ENCODE measurements around the gene RNF149. TPM values are rescaled to one million over a fixed set of nuclear protein-coding genes. Genes with fewer than 3 reads are reported as not detected.
"Not testable (repeated sequence)": the region's sequence is repeated elsewhere in the genome, so short reads cannot be mapped to it uniquely, and the experiment has no call there.

Gene RNF149
- total RNA-seq, 2 experiments from 2014 or later, result 48.7 to 53.2 TPM

DNA sequence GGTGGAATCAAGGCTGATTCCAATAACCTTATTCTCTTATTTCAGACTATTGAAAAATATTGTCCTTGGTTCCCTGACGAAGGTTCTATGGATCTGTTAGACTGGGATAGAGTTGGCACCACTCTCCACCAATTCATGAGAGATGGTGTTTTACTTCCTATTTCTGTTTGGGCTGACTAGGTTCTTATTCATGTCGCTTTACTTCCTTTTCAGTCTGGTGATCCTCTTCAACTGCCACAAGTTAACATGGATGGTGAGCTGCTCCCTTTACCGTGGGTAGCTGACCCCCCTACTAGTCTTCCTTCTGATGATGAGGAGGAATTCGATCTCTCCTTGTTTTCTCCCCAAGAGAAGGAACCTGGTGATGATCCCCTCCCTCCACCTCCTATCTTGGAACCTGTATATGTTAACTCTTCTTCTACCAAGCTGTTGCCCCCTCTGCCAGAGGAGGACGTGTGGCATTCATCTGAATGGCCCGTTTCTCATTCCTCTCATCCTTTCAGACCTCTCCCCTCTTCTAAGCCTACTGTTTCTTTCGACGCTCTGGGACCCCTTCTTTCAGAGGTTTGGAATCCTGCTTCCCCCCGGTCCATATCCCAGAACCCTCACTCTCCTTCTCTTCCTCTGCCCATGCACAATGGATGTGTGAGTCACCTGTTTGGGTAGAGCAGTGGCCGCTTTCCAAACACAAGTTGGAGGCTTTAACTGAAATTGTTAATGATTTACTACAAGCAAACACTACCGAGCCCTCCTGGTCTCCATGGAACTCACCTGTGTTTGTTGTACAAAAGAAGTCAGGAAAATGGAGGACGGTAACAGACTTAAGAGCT is 69.4 kb downstream of the RNF149 start:
- CTCF ChIA-PET, result interaction anchor here (0.9 to 2.7 kb wide), 4 partner anchors 9 to 20 kb away, joined by 3 to 23 read pairs (median 6); no protein-coding TSS in a partner anchor
- POLR2A ChIA-PET, result interaction anchor here (0.6 kb wide), 1 partner anchor 175 kb away, joined by 3 read pairs; no protein-coding TSS in a partner anchor
- DNase-seq (no peak), ATAC-seq (no peak)
- Mint-ChIP-seq H3K36me3 (ENCODE audit: low read depth) (no peaks in the 10 kb centered on the region), H3K27ac (no peak overlapping the region), H3K4me1 (ENCODE audit: low read depth) (peaks cover 3% of the 10 kb centered on the region), H3K4me3 (no peak overlapping the region), H3K9me3 (no peaks in the 10 kb centered on the region), H3K27me3 (no peaks in the 10 kb centered on the region)
- TF ChIP-seq, protein P1, sequence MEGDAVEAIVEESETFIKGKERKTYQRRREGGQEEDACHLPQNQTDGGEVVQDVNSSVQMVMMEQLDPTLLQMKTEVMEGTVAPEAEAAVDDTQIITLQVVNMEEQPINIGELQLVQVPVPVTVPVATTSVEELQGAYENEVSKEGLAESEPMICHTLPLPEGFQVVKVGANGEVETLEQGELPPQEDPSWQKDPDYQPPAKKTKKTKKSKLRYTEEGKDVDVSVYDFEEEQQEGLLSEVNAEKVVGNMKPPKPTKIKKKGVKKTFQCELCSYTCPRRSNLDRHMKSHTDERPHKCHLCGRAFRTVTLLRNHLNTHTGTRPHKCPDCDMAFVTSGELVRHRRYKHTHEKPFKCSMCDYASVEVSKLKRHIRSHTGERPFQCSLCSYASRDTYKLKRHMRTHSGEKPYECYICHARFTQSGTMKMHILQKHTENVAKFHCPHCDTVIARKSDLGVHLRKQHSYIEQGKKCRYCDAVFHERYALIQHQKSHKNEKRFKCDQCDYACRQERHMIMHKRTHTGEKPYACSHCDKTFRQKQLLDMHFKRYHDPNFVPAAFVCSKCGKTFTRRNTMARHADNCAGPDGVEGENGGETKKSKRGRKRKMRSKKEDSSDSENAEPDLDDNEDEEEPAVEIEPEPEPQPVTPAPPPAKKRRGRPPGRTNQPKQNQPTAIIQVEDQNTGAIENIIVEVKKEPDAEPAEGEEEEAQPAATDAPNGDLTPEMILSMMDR (IDR thresholded peaks at IDR 0.05), result no peak
- intact Hi-C loops (cut with micrococcal nuclease), result no loop called here

- CTCF ChIA-PET; H3K4me1 Mint-ChIP-seq (ENCODE audit: low read depth); H3K36me3 Mint-ChIP-seq (ENCODE audit: low read depth); ATAC-seq; H3K9me3 Mint-ChIP-seq; intact Hi-C loops (cut with micrococcal nuclease); H3K27ac Mint-ChIP-seq; DNase-seq; H3K4me3 Mint-ChIP-seq; H3K27me3 Mint-ChIP-seq: not testable (repeated sequence)
- POLR2A ChIA-PET, result interaction anchor here (1.2 kb wide), 1 partner anchor 11 kb away, joined by 4 read pairs; no protein-coding TSS in a partner anchor
These were observed 70.6 kb downstream of the RNF149 start for GRCh38 chr2:101237944-101238343.

- ATAC-seq; intact Hi-C loops (cut with micrococcal nuclease); H3K27ac Mint-ChIP-seq; POLR2A ChIA-PET; H3K36me3 Mint-ChIP-seq (ENCODE audit: low read depth); H3K4me1 Mint-ChIP-seq (ENCODE audit: low read depth); H3K27me3 Mint-ChIP-seq; DNase-seq; H3K4me3 Mint-ChIP-seq; H3K9me3 Mint-ChIP-seq: not testable (repeated sequence)
- CTCF ChIA-PET, result interaction anchor here (0.9 kb wide), 1 partner anchor 17 kb away, joined by 3 read pairs; the partner anchor contains the start of gene CNOT11
These were observed 72.5 kb downstream of the RNF149 start for GRCh38 chr2:101235956-101236355.

DNA sequence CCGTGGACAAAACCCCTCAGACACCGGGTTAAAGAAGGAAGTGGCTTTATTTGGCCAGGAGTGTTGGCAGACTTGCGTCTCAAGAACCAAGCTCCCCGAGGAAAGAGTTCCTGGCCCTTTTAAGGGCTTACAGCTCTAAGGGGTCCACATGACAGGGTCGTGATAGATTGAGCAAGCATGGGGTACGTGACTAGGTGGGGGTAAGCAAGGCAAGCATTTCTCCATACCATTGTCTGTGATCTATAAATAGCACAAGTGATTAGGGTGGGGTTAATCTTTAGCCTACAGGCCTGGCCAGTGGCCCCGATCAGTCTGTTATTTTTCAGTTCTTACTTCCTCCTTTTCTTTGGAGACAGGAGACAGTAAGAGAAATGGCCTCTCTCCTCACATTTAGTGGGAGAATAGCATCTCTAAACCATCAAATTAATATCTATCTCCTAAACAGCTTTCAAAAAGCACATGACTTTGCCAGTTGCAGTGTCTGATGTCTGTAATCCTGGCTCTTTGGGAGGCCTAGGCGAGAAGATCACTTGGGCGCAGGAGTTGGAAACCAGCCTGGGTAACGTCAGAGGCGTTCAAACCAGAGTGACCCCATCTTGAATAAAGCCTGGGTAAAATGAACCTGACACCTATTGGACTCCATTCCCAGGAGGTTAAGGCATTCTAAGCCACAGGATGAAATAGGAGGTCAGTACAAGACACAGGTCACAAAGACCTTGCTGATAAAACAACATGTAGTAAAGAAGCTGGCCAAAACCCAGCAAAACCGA is 74.1 kb downstream of the RNF149 start:
- no peak for DNase-seq
- H3K27me3 Mint-ChIP-seq, result no peaks in the 10 kb centered on the region
- intact Hi-C loops (cut with micrococcal nuclease), result no loop called here
- no peaks in the 10 kb centered on the region for H3K4me1 Mint-ChIP-seq (ENCODE audit: low read depth)
- ChIA-PET CTCF (interaction anchor here (1.3 kb wide), 1 partner anchor 197 kb away, joined by 4 read pairs; no protein-coding TSS in a partner anchor), POLR2A (no interaction called here)
- no peaks in the 10 kb centered on the region for H3K36me3 Mint-ChIP-seq (ENCODE audit: low read depth)
- no peak for ATAC-seq
- TF ChIP-seq, protein P1 (IDR thresholded peaks at IDR 0.05), result no peak
- no peak overlapping the region for H3K4me3 Mint-ChIP-seq
- no peaks in the 10 kb centered on the region for H3K9me3 Mint-ChIP-seq
- H3K27ac Mint-ChIP-seq, result no peak overlapping the region

DNA sequence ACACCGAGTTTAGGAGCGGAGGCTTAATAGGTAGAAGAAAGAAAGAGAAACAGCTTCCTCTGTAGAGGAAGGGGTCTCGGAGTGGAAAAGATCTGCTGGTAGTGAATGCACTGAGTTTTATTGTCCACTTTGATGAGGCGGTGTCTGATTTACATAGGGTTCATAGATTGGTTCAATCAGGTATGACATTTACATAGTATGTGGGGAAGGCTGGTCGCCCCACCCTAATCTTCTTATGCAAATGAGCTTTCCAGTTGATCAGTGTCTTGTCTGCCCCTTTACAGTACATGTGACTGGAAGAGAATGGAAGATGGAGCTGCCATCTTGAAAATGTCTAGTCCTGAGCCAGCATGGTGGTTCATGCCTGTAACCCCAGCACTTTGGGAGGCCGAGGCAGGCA is 75.7 kb downstream of the RNF149 start:
- Mint-ChIP-seq H3K36me3 (ENCODE audit: low read depth) (no peaks in the 10 kb centered on the region), H3K4me3 (no peak overlapping the region), H3K27ac (no peak overlapping the region), H3K4me1 (ENCODE audit: low read depth) (no peaks in the 10 kb centered on the region), H3K9me3 (no peaks in the 10 kb centered on the region), H3K27me3 (no peaks in the 10 kb centered on the region)
- ATAC-seq, result no peak
- intact Hi-C loops (cut with micrococcal nuclease), result no loop called here
- CTCF ChIA-PET, result interaction anchor here (1.0 to 1.9 kb wide), 5 partner anchors 8 to 622 kb away, joined by 3 to 7 read pairs (median 3); partner anchors contain the start of gene CNOT11
- TF ChIP-seq, protein P1 (IDR thresholded peaks at IDR 0.05), result no peak
- DNase-seq, result no peak
- POLR2A ChIA-PET, result interaction anchor here (1.4 kb wide), 1 partner anchor 11 kb away, joined by 3 read pairs; no protein-coding TSS in a partner anchor
